ENCODE data around the gene GRIP1. TPM values are rescaled to one million over a fixed set of nuclear protein-coding genes. Genes with fewer than 3 reads are reported as not detected.

The GRIP1 gene
- total RNA-seq, 2 donors from 2014 or later: 5.2 to 19.5 TPM

DNA sequence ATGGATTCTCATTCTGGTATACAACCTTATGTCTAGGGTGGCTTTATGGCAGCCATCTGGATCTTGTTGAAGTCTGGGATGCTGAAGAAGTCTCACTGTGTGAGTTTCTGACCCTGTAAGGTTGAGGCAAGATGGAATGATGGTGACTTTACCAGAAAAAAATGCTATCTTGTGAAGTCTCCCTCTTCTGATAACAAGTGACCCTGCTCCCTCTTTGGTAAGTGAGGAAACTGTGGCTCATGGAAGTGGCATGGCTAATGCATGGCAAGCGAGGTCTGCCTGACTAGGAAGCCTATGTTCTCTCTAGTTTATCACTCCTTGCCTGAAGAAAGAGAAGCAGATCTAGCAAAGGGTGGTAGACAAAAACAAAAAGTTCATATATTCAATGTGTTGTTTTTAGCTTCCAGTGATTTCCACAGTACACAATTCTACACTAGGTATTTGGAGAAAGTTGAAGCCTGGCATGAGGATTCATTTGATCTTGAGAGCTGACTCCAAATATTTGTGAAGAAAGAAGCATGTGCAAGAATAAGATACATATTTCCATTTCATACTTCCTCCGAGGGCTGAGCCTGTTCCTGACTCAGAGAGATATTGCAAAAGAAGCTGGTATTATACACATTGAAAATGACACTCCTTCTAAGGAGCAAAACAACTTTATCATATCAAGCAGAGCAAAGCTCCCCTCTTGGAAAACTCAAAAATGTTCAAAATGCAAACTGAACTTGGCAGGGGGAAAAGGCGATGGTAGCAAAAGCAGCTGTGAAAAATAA, 313.0 kb downstream of the GRIP1 start:
- DNase-seq (ENCODE audit: low spot score): no peak
- Histone ChIP-seq H3K9me3 (no peaks in the 10 kb centered on the region), H3K4me3 (no peak overlapping the region), H3K4me1 (replicated peaks) (no peaks in the 10 kb centered on the region), H3K27ac (no peak overlapping the region), H3K36me3 (no peaks in the 10 kb centered on the region), H3K27me3 (replicated peaks; ENCODE audit: insufficient read depth) (no peaks in the 10 kb centered on the region)
- 85% methylated on average over 3 of the region's 3 CpGs for WGBS
- TF ChIP-seq POLR2A (IDR thresholded peaks at IDR 0.05) (no peak), POLR2AphosphoS5 (IDR thresholded peaks at IDR 0.05) (no peak)
- TF ChIP-seq, protein P1, sequence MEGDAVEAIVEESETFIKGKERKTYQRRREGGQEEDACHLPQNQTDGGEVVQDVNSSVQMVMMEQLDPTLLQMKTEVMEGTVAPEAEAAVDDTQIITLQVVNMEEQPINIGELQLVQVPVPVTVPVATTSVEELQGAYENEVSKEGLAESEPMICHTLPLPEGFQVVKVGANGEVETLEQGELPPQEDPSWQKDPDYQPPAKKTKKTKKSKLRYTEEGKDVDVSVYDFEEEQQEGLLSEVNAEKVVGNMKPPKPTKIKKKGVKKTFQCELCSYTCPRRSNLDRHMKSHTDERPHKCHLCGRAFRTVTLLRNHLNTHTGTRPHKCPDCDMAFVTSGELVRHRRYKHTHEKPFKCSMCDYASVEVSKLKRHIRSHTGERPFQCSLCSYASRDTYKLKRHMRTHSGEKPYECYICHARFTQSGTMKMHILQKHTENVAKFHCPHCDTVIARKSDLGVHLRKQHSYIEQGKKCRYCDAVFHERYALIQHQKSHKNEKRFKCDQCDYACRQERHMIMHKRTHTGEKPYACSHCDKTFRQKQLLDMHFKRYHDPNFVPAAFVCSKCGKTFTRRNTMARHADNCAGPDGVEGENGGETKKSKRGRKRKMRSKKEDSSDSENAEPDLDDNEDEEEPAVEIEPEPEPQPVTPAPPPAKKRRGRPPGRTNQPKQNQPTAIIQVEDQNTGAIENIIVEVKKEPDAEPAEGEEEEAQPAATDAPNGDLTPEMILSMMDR (IDR thresholded peaks at IDR 0.05): no peak
- intact Hi-C loops (cut with DNase I): no loop called here

DNA sequence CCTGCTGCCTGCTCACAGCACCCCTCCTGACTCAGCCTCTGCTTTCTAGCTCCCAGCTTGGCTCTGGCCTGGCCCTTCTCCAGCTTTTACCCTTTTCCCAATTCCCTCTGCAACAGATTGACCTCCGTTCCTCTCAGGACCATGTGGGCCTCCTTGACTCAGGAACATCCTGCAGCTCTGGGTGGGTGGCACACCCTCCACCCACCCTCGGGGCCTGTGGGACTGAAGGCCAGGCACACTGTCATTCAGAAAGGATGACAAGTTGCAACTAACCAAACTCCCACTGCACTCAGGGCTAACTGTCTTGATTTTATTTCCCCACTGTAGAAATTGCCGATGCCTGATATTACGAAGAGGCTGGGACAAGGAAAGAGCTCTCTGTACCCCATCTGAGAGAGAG, 317.2 kb downstream of the GRIP1 start:
- Histone ChIP-seq H3K9me3 (no peaks in the 10 kb centered on the region), H3K4me3 (no peak overlapping the region), H3K4me1 (replicated peaks) (no peaks in the 10 kb centered on the region), H3K36me3 (no peaks in the 10 kb centered on the region), H3K27me3 (replicated peaks; ENCODE audit: insufficient read depth) (no peaks in the 10 kb centered on the region), H3K27ac (no peak overlapping the region)
- intact Hi-C loops (cut with DNase I): no loop called here
- no peak for DNase-seq (ENCODE audit: low spot score)
- 91% methylated on average over 4 of the region's 4 CpGs for WGBS
- TF ChIP-seq POLR2A (IDR thresholded peaks at IDR 0.05) (no peak), POLR2AphosphoS5 (IDR thresholded peaks at IDR 0.05) (no peak)
- TF ChIP-seq, protein P1 (IDR thresholded peaks at IDR 0.05): no peak

DNA sequence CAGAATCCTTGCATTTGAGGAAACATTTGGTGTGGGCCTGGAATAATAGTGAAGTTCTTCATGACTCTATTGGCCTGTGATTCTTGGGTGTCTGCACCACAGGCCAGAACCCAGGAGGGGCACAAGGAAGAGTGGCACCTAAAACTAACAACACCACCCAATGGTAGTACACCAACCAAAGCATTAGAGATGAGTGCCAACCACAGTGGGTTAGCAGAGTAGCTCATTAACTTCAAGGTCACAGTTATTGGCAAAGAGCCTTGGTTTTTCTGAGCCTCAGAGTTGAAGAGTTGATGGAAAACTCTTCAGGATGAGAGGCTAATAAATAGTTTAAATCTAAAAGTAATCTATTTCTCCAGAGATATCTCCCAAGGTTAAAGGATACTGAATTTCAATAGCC, 319.6 kb downstream of the GRIP1 start:
- DNase-seq (ENCODE audit: low spot score): no peak
- H3K4me1 ChIP-seq (replicated peaks): no peaks in the 10 kb centered on the region
- intact Hi-C loops (cut with DNase I): no loop called here
- H3K27me3 ChIP-seq (replicated peaks; ENCODE audit: insufficient read depth): no peaks in the 10 kb centered on the region
- H3K9me3 ChIP-seq: no peaks in the 10 kb centered on the region
- TF ChIP-seq POLR2AphosphoS5 (IDR thresholded peaks at IDR 0.05) (no peak), POLR2A (IDR thresholded peaks at IDR 0.05) (no peak)
- TF ChIP-seq, protein P1 (IDR thresholded peaks at IDR 0.05): no peak
- no peak overlapping the region for H3K4me3 ChIP-seq
- no peak overlapping the region for H3K27ac ChIP-seq
- no peaks in the 10 kb centered on the region for H3K36me3 ChIP-seq

DNA sequence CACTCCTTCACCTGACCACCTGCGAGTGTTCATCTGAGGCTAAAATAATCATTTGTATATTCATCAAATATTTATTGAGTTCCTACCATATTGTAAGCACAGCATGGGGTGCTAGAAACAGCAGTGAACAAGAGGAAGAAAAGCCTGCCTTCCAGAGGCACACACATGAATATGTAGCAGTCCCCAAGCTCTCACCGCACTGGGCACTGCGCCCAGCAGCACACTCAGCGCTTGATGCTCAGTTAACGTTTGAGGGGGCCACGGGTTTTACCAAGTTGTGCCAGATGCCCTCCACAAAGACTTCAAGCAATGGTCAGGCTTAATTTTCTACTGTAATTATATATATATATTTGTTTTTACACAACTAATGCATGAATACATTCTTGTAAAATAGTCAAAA, 324.6 kb downstream of the GRIP1 start:
- Histone ChIP-seq H3K4me3 (no peak overlapping the region), H3K4me1 (replicated peaks) (no peaks in the 10 kb centered on the region), H3K36me3 (no peaks in the 10 kb centered on the region), H3K27me3 (replicated peaks; ENCODE audit: insufficient read depth) (no peaks in the 10 kb centered on the region), H3K27ac (no peak overlapping the region), H3K9me3 (no peaks in the 10 kb centered on the region)
- TF ChIP-seq POLR2A (IDR thresholded peaks at IDR 0.05): no peak
- TF ChIP-seq, protein P1 (IDR thresholded peaks at IDR 0.05): no peak
- no peak for TF ChIP-seq POLR2AphosphoS5 (IDR thresholded peaks at IDR 0.05)
- DNase-seq (ENCODE audit: low spot score): no peak
- intact Hi-C loops (cut with DNase I): no loop called here
- 75% methylated on average over 6 of the region's 6 CpGs for WGBS

DNA sequence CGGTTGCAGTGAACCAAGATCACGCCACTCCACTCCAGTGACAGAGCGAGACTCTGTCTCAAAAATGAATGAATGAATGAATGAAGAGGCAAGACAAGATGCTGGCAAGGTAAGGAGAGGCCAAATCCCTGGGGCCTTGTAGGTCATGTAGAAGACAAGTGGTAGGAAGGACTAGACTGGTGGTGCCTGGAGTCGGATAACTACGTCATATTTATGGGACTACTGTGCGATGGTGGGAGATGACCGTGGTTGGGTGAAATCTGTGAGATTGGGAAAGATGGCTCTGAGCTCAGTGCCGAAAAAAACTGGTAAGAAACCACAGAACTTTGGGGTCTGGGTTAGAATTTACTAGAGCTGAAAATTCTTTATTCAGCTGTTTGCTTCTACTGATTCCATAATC, 326.0 kb downstream of the GRIP1 start:
- intact Hi-C loops (cut with DNase I): no loop called here
- Histone ChIP-seq H3K4me3 (no peak overlapping the region), H3K9me3 (no peaks in the 10 kb centered on the region), H3K27me3 (replicated peaks; ENCODE audit: insufficient read depth) (no peaks in the 10 kb centered on the region), H3K36me3 (no peaks in the 10 kb centered on the region), H3K27ac (no peak overlapping the region), H3K4me1 (replicated peaks) (no peaks in the 10 kb centered on the region)
- WGBS: 95% methylated on average over 8 of the region's 8 CpGs
- no peak for DNase-seq (ENCODE audit: low spot score)
- TF ChIP-seq POLR2AphosphoS5 (IDR thresholded peaks at IDR 0.05) (no peak), POLR2A (IDR thresholded peaks at IDR 0.05) (no peak)
- TF ChIP-seq, protein P1 (IDR thresholded peaks at IDR 0.05): no peak

Data from prostate gland (tissue), 2 donors.